Stimulated activated CD8-positive, alpha-beta memory T cell treated with anti-CD3 and anti-CD28 coated beads, Interleukin-15, amount 100 ng/mL, for 48 hours (primary cell): ENCODE data around the gene ZNF385B.

ENCODE experiments used
- DNase-seq, 2 donors: peaks; one replicate each; pipeline ENCODE4 v3.0.0-alpha.2; 2020; ENCODE audit warnings: low read depth in 2 of 2

The ZNF385B gene

DNA sequence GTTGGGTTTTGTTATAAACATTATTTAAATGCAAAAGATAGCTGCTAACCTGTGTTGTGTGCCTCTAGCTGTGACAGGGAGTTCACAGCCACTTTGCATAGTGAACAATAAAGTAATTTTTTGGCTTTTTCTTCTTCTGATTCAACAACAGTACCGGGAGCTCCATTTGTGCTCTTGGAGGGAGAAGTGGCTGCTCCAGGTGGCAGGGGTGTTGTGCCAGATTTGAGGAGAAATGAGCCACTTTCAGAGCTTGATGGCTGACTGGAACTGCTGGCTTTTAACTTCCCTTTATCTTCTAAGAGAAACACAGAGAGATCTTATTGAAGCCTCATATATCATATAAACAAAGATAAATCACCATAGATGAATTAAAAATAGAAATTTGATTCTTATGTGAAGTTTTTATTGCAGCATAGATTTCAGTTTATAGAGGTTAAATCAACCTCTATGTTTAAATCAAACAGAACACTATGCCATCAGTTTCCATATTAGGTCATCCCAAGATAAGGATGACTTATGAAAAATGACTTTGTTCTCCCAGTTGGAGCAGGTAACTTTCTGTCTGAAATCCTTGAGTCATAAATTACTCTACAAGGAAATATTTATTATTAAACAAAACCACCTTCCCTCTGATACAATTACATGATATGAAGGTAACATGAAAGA lies 414.8 kb downstream of the ZNF385B start:
- DNase-seq: no peak

DNA sequence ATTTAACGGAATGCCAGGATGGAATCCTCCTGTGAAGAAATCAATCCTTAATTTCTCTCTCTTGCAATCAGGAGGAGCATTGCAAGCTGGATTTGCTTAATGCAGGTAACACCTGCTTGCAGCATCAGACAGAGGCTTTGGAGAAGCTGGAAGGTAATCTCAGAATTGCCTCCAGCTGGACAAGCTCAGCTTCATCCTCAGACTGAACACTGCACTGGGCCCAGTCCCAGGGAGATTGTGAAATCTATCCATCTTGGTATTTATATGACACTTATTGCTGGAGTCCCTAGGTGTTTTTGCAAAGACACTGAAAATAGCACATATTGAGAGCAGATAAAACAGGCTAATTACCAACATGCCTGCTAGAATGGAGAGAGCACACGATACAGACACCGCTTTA lies 417.4 kb downstream of the ZNF385B start:
- no peak for DNase-seq

DNA sequence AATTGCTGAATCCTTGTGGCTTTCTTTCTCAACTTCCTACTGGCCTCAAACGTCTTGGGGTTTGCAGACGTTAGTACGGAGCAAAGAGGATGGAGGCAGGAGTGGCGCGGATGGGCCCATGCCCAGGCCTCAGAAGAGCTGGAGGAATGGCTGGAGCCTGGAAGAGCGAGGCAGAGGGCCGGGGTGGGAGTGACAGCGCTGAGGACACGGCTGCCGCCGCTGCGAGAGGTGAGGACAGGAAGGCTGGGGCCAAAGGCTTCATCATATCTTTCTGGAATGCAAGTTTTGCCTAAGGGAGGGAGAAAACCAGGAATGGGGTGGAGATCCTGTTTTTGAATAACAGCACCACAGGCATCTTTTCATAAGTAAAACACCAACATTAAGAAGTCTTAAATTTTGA lies 418.2 kb downstream of the ZNF385B start:
- DNase-seq: no peak

DNA sequence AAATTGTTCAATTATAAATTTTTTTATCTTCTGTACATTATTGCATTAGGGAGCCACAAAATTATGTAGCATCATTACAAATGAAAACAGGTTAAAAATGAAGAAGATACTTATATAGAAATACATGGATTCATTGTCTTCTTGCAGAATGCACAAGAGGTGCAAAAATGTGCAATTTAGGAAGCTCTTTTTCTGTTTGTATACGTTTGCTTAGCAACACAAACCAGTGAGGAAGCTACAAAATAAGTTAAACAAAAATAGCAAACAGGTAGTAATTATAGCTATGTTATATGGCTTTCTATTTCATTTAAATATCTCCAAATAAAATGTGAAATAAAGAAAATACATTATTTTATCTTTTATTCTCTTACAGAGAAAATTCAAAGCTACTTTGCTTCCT lies 419.2 kb downstream of the ZNF385B start:
- DNase-seq: no peak

- DNase-seq: no peak
These were observed 419.9 kb downstream of the ZNF385B start for GRCh38 chr2:179441551-179441950.

DNA sequence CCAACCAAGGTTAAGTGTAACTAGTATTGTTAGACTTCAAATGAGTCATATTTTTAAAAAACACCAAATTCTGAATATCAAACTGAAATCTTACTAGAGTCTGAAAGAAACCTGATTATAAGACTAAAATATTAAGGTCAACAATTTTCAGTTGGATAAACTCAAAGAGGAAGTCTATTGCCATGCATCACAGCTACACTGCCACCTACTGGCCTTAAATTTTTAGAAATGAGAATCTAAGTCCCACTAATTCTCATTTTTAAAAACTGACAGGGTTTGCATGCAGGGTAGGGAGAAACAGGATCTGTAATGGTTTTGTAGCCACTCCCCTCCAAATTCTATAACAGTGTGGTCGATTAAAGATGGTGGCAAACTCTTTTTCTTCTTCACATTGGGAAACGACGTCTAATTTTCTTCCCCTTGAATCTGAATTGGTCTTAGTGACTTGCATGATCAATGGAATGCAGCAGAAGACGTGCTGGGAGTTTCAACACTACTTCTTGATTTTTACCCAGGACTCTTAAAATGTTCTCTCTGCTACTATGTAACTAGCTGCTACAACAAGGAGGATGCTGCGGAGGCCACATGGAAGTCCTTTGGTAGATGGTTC lies 420.7 kb downstream of the ZNF385B start:
- no peak for DNase-seq

GRCh38 chr2:179438654-179439053 lies 422.8 kb downstream of the ZNF385B start:
- no peak for DNase-seq

DNA sequence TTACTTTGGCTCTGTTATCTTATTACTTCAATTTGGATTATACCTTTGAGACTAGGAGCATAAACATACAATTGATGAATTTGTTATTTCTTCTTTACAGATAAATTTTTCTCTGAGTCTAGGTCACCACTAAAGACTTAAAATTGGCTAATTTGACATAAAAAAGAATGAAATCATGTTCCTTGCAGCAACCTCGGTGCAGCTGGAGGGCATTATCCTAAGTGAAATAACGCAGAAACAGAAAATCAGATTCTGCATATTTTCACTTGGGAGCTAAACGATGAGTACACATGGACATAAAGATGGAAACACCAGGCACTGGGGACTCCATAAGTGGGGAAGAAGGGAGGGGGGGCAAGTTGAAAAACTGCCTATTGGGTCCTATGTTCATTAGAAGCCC lies 424.0 kb downstream of the ZNF385B start:
- no peak for DNase-seq

- DNase-seq: no peak
These were observed 425.8 kb downstream of the ZNF385B start for GRCh38 chr2:179435566-179435965.

GRCh38 chr2:179435000-179435399 lies 426.4 kb downstream of the ZNF385B start:
- DNase-seq: no peak

DNA sequence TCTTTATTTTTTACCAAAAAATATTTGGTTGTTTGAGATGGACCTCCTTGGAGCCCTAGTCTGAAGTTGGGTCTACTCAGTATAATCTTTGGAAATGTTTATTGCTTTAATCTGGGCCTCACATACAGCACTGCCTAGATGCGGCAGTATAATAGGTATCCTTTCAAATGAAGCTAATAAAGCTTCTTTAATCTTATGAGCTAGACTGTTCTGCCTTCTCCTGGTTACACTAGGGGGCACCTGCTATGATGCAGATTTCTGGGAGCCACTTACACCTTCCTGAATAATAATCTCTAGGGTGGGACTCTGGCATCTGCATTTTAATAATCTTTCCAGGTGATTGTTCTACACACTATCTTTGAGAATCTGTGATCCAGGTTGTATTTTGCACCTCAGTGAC lies 427.1 kb downstream of the ZNF385B start:
- no peak for DNase-seq

- DNase-seq: no peak
These were observed 428.7 kb downstream of the ZNF385B start for GRCh38 chr2:179432751-179433150.

GRCh38 chr2:179429597-179429996 lies 431.8 kb downstream of the ZNF385B start:
- no peak for DNase-seq

DNA sequence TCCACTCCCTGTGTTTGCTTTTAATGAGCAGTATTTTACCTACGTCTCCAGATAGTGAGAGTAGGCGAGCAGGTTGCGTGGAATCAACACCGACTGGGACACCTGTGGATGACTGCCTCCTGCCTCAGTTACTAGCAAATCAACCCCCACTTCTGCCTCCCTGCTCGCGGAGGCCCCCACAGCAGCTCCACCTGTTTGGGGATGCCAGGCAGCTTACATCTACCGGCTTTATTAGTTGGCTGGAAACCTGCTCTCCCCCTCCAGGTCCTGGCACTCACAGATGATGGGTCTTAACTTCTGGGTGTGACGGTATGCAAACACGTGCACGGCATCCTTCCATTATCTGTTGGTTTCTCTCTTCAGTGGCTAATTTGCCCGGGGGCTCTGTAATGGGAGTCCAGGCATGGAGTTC lies 432.3 kb downstream of the ZNF385B start:
- no peak for DNase-seq

GRCh38 chr2:179428649-179429048 lies 432.8 kb downstream of the ZNF385B start:
- no peak for DNase-seq

DNA sequence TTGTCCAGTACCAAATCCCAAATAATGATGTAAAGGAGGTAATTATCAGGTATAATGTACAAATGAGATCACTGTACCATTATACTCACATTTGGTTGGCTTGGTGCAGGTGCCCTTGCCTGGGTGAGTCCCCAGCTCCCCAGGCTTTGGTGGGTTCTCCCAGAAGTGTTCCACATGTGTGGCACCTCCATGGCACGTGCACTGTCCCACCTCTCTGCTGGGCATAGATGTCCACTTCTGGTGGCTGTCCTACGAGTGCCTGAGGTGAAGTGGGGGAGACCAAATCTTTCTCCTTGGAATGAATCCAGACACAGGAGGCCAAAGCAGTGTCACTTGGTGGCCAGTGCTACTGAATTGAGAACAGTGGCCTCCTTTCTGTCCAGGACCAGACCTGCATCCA lies 434.3 kb downstream of the ZNF385B start:
- DNase-seq: no peak

GRCh38 chr2:179424571-179424970 lies 436.8 kb downstream of the ZNF385B start:
- no peak for DNase-seq

GRCh38 chr2:179422037-179422643 lies 439.3 kb downstream of the ZNF385B start:
- peak; percentile 10 to 14 for DNase-seq

DNA sequence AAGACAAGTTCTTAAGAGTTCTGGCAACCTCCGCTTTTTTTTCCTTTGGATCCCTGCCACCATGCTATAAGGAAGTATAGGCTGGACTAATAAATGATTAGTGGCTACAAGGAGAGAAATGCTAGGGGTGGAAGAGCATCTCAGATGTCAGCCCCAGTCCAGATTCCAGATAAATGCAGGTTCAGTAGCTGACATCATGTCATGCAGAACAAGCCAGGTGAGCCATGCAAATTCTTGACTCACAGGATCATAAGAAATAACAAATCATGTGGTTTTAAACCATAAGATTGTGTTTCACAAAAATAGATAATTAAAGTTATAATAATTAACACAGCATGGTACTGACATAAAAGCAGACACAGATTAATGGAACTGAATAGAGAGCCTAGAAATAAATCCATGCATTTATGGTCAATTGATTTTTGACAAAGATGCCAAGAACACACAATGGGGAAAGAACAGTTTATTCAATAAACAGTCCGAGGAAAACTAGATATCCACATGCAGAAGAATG lies 443.9 kb downstream of the ZNF385B start:
- DNase-seq: no peak

DNA sequence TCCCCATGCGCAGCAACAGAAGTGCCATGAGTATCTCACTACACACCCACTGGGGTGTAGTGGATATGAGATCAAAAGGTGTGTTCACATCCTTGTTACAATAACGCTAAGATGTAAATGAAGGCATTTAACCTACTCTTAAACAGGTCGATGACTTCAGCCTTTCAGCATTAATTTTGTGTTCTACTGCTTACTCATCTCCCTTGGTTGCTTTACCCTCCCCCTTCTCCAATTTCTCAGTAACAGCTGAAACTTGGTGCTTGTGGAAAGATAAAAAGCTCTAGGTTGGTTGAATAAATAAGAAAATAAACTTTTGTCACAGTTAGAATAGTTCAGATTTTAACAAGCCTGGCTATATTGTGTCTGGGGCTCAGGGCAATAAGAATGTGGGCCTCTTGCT lies 449.3 kb downstream of the ZNF385B start:
- DNase-seq: no peak

- no peak for DNase-seq
These were observed 450.7 kb downstream of the ZNF385B start for GRCh38 chr2:179410552-179411356.

DNA sequence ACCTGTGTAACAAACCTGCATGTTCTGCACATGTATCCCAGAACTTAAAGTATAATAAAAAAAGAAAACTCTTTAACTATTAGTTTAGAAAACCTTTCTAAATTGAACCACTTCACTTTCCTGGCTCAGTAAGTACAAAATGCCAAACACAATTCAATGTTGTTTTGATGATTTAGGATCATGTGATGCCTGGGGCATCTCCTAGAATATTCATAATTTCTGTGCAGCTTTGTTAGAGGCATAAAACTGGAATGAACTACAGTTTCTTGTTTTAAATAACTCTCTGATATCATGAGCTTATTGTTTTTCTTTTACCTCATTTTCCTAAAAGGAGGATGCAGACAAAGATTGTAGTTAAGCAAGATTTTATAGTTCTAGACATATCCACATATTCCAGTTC lies 457.8 kb downstream of the ZNF385B start:
- no peak for DNase-seq
